MCF 10A (cell line): ENCODE measurements around the gene SLC25A52. TPM values are rescaled to one million over a fixed set of nuclear protein-coding genes. Genes with fewer than 3 reads are reported as not detected.
"Not testable (repeated sequence)": the region's sequence is repeated elsewhere in the genome, so short reads cannot be mapped to it uniquely, and the experiment has no call there.

Experiments
- BruUV-seq: library from RNA; stranded (reverse); fragments of 400-500 nt; replicated peaks from 2 replicates; lab custom pipeline; 2021; lab: Mats Ljungman, UMichigan
- CTCF ChIA-PET: fragments of 300-600 bp; sonication (Branson Sonifier 250); formaldehyde crosslinking; extraction: SDS; loops from one replicate; lab custom pipeline; 2021; ENCODE audit warnings: antibody characterized with exemption, inconsistent platforms; lab: Yijun Ruan, JAX
- POLR2A ChIA-PET: fragments of 300-600, 350-650 bp; sonication (Branson Sonifier 250); formaldehyde crosslinking; extraction: SDS; loops from one replicate; lab custom pipeline; 2020; ENCODE audit warnings: antibody characterized with exemption, inconsistent platforms; lab: Yijun Ruan, JAX
- DNase-seq: peaks from one replicate; pipeline ENCODE4 v3.0.0-alpha.2; 2018; ENCODE audit not compliant: unreplicated experiment
- H3K27ac Mint-ChIP-seq: one replicate; pipeline ENCODE4 v1.8.0; 2022; ENCODE audit warnings: mild to moderate bottlenecking, low read depth, mixed read lengths; ENCODE audit not compliant: unreplicated experiment
- H3K27me3 Mint-ChIP-seq: one replicate; pipeline ENCODE4 v1.8.0; 2022; ENCODE audit warnings: mixed read lengths; ENCODE audit not compliant: insufficient read depth, unreplicated experiment
- H3K36me3 Mint-ChIP-seq: one replicate; pipeline ENCODE4 v1.8.0; 2022; ENCODE audit warnings: mild to moderate bottlenecking, moderate library complexity, mixed read lengths; ENCODE audit not compliant: insufficient read depth, unreplicated experiment
- H3K4me1 Mint-ChIP-seq: one replicate; pipeline ENCODE4 v1.8.0; 2022; ENCODE audit warnings: mixed read lengths; ENCODE audit not compliant: insufficient read depth, unreplicated experiment
- H3K4me3 Mint-ChIP-seq: one replicate; pipeline ENCODE4 v1.8.0; 2022; ENCODE audit warnings: mild to moderate bottlenecking, moderate library complexity, mixed read lengths; ENCODE audit not compliant: unreplicated experiment
- H3K9me3 Mint-ChIP-seq: one replicate; pipeline ENCODE4 v1.8.0; 2022; ENCODE audit warnings: mixed read lengths; ENCODE audit not compliant: unreplicated experiment
- CTCF ChIP-seq: fragments of 200-600 bp; IDR thresholded peaks from one replicate; pipeline ENCODE4 v1.8.0; 2022; ENCODE audit warnings: antibody characterized with exemption, mild to moderate bottlenecking; ENCODE audit not compliant: unreplicated experiment
- intact Hi-C: fragments of 100-400 bp; cut with micrococcal nuclease; formaldehyde crosslinking; loops from 2 replicates; pipeline ENCODE4 v1.14.1; 2022
- total RNA-seq: library from RNA; stranded (reverse); gene quantifications from 2 replicates; pipeline ENCODE4 v1.2.3, GENCODE V29; 2022

The SLC25A52 gene
- total RNA-seq, 1 experiment from 2014 or later = not detected

DNA sequence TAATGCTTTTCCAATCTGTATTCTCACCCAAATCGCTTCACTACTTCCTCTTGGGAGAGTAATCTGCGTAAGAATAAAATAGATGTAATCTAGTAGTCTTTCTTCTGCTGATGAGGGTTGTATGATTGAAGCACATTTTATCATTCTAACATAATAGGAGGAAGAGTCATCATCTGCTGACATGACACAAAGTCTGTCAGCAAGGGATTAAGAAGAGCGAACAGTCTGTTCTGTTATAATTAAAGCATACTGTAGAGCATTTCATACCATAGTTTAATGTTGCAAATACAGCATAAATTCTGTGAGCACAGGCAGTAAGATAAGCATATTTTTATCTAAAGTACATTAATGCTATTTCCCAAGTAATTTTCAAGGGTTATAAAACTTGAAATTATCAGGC is 10.4 kb downstream of the SLC25A52 start:
- no peaks in the 10 kb centered on the region for H3K9me3 Mint-ChIP-seq
- ChIA-PET POLR2A (no interaction called here), CTCF (interaction anchor here (1.8 kb wide), 1 partner anchor 8 kb away, joined by 5 read pairs; no protein-coding TSS in a partner anchor)
- H3K27me3 Mint-ChIP-seq = peaks cover 12% of the 10 kb centered on the region
- TF ChIP-seq CTCF = no peak
- intact Hi-C loops = no loop called here
- H3K4me3 Mint-ChIP-seq = no peak overlapping the region
- H3K27ac Mint-ChIP-seq = no peak overlapping the region
- no TSS peak for BruUV-seq
- no peaks in the 10 kb centered on the region for H3K36me3 Mint-ChIP-seq
- H3K4me1 Mint-ChIP-seq = no peaks in the 10 kb centered on the region
- DNase-seq = no peak

DNA sequence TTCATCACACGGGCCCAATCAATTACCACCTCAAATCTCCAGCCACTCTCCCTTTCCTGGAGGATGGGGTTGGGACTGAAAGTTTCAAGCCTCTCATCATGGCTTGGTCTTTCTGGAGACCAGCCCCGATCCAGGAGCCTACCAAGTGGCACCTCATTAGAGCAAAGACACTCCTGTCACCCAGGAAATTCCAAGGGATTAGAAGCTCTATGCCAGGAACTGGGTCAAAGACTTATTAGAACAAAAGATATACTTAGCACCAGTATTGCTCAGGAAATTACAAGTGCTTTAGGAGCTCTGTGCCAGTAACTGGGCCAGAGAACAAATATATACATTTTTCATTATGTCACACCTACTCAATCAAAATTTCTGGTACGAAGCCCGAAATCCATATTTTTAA is 14.3 kb downstream of the SLC25A52 start:
- ChIA-PET CTCF (interaction anchor here (0.6 to 2.6 kb wide), 6 partner anchors 8 to 419 kb away, joined by 3 to 11 read pairs (median 4); no protein-coding TSS in a partner anchor), POLR2A (no interaction called here)
- no TSS peak for BruUV-seq
- no peak for TF ChIP-seq CTCF
- Mint-ChIP-seq H3K4me3 (no peak overlapping the region), H3K27me3 (no peaks in the 10 kb centered on the region), H3K9me3 (no peaks in the 10 kb centered on the region), H3K36me3 (no peaks in the 10 kb centered on the region), H3K4me1 (no peaks in the 10 kb centered on the region), H3K27ac (no peak overlapping the region)
- no peak for DNase-seq
- intact Hi-C loops = loop anchor here (10.0 kb wide), 1 partner anchor 328 kb away; no protein-coding TSS in a partner anchor

DNA sequence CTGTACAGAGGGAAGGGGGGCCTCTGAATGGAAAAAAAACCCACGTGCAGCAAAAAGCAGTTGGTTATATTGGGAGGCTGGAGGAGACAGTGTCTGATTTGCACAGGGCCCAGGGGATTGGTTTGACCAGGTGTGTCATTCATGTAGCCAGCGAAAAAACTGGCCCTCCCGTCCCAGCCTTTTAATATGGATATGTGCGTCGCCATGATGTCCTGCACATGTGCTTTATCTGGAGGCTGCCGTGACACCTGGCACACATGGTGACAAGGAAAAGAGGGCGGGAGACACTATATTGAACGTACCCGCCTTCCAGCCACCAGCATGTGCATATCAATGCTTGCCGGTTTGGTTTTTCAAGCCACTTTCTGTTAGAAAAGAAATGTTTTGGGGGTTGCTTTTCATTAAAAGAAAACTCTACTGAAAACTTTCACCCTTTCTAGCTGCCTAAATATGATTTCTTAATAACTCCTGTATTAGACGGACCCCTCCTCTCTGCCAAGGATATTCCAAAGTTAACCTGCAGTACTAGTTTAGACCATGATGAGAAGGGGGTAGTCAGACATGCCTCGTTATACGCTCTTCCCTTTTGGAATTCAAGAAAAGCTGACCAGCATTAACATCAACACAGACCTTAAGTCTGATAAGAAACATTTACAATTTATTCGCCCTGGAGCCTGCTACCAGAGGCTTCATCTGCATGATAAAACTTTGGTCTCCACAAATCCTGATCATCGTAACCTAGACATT is 16.2 kb downstream of the SLC25A52 start:
- ChIA-PET POLR2A (interaction anchor here (0.5 kb wide), 1 partner anchor 1683 kb away, joined by 3 read pairs; no protein-coding TSS in a partner anchor), CTCF (interaction anchor here (1.2 kb wide), 1 partner anchor 76 kb away, joined by 3 read pairs; no protein-coding TSS in a partner anchor)
- no peaks in the 10 kb centered on the region for H3K9me3 Mint-ChIP-seq
- no peak for TF ChIP-seq CTCF
- BruUV-seq = no TSS peak
- no peaks in the 10 kb centered on the region for H3K27me3 Mint-ChIP-seq
- H3K36me3 Mint-ChIP-seq = no peaks in the 10 kb centered on the region
- H3K4me3 Mint-ChIP-seq = no peak overlapping the region
- H3K27ac Mint-ChIP-seq = no peak overlapping the region
- no peaks in the 10 kb centered on the region for H3K4me1 Mint-ChIP-seq
- intact Hi-C loops = loop anchor here (10.0 kb wide), 1 partner anchor 330 kb away; no protein-coding TSS in a partner anchor
- DNase-seq = no peak

DNA sequence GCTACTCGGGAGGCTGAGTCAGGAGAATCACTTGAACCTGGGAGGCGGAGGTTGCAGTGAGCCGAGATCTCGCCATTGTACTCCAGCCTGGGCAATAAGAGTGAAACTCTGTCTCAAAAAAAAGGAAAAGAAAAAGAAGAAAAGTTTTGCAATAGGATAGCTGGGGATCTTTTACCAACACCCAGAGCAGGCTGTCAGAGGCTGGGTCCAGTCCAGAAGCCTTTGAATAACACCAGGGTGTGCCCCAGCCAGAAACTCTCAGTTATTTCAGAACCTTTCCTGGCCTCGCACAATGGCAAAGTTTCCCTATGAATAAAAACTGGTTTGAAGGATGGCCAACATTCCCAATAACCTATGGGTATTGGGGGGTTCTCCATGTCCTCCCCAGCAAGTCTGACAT is 17.1 kb downstream of the SLC25A52 start:
- DNase-seq, H3K9me3 Mint-ChIP-seq, H3K36me3 Mint-ChIP-seq, H3K4me3 Mint-ChIP-seq, H3K27me3 Mint-ChIP-seq, POLR2A ChIA-PET, H3K27ac Mint-ChIP-seq, H3K4me1 Mint-ChIP-seq, BruUV-seq: not testable (repeated sequence)
- CTCF ChIA-PET = interaction anchor here (0.7 to 3.7 kb wide), 4 partner anchors 20 to 78 kb away, joined by 3 to 28 read pairs (median 14); no protein-coding TSS in a partner anchor
- intact Hi-C loops = loop anchor here (10.0 kb wide), 1 partner anchor 331 kb away; no protein-coding TSS in a partner anchor
